VCaP (cell line): Measurements from ENCODE around the gene C15orf39.
"Not testable (repeated sequence)": the region's sequence is repeated elsewhere in the genome, so short reads cannot be mapped to it uniquely, and the experiment has no call there.

Experiments
- H3K27ac ChIP-seq: fragments of 450-650 bp; 2 replicates; pipeline ENCODE4 v1.5.1; 2017
- CTCF ChIP-seq: fragments of 450-650 bp; conservative IDR thresholded peaks from 2 replicates; pipeline ENCODE4 v1.5.1; 2017; ENCODE audit warnings: mild to moderate bottlenecking, moderate library complexity

The C15orf39 gene

GRCh38 chr15:75233504-75234190 lies 32.0 kb downstream of the C15orf39 start:
- TF ChIP-seq CTCF = no peak
- H3K27ac ChIP-seq = no peak overlapping the region

GRCh38 chr15:75234191-75234810 lies 32.6 kb downstream of the C15orf39 start:
- no peak overlapping the region for H3K27ac ChIP-seq
- no peak for TF ChIP-seq CTCF

GRCh38 chr15:75235051-75235673 lies 33.5 kb downstream of the C15orf39 start:
- H3K27ac ChIP-seq = no peak overlapping the region
- TF ChIP-seq CTCF = no peak

- no peak overlapping the region for H3K27ac ChIP-seq
- no peak for TF ChIP-seq CTCF
These were observed 34.4 kb downstream of the C15orf39 start for GRCh38 chr15:75235760-75236729.

GRCh38 chr15:75237316-75237982 lies 35.8 kb downstream of the C15orf39 start:
- no peak overlapping the region for H3K27ac ChIP-seq
- no peak for TF ChIP-seq CTCF

GRCh38 chr15:75238150-75238549 lies 36.5 kb downstream of the C15orf39 start:
- no peak for TF ChIP-seq CTCF
- no peak overlapping the region for H3K27ac ChIP-seq

GRCh38 chr15:75245741-75246140 lies 44.1 kb downstream of the C15orf39 start:
- H3K27ac ChIP-seq = not testable (repeated sequence)

- H3K27ac ChIP-seq = not testable (repeated sequence)
These were observed 47.3 kb downstream of the C15orf39 start for GRCh38 chr15:75248991-75249390.
